ENCODE results near the gene SMC5. TPM values are rescaled to one million over a fixed set of nuclear protein-coding genes. Genes with fewer than 3 reads are reported as not detected.

SMC5 gene
- total and polyA plus RNA-seq, 2 of the 8 experiments (the other 6 are each of a cell fraction or from before 2014, with no cell fraction given) = 4.5 to 22.6 TPM

- Histone ChIP-seq H3K4me3 (ENCODE audit: extremely low read depth in 1 of 4, insufficient read depth in 2 of 4, low read depth in 3 of 4, low read length in 4 of 4) (no peak overlapping the region), H2AFZ (ENCODE audit: low read length) (no peak overlapping the region), H3K14ac (ENCODE audit: insufficient read length) (no peak overlapping the region), H2BK12ac (ENCODE audit: low read depth, low read length) (no peak overlapping the region), H4K20me1 (replicated peaks in 1 of 2; ENCODE audit: control insufficient read depth in 1 of 2, insufficient read depth in 2 of 2, low read length in 2 of 2) (no peaks in the 10 kb centered on the region), H3K4me1 (replicated peaks in 1 of 4; ENCODE audit: control insufficient read depth in 3 of 4, insufficient read depth in 4 of 4, low read length in 3 of 4) (no peaks in the 10 kb centered on the region), H2AK5ac (ENCODE audit: low read depth, low read length) (no peak overlapping the region), H3K27me3 (replicated peaks in 1 of 4; ENCODE audit: control insufficient read depth in 3 of 4, extremely low read depth in 1 of 4, insufficient read depth in 3 of 4, low read length in 3 of 4) (no peaks in the 10 kb centered on the region), H3K79me2 (ENCODE audit: control insufficient read depth in 1 of 2, insufficient read depth in 2 of 2, low read length in 2 of 2) (no peaks in the 10 kb centered on the region), H3K27ac (ENCODE audit: low read depth, low read length) (no peak overlapping the region), H2BK120ac (replicated peaks; ENCODE audit: low read depth, low read length) (no peak overlapping the region), H3K9ac (replicated peaks in 1 of 4; ENCODE audit: extremely low read depth in 1 of 4, low read depth in 3 of 4, low read length in 3 of 4) (no peak overlapping the region), H2BK15ac (ENCODE audit: low read length) (no peak overlapping the region), H3K36me3 (ENCODE audit: control insufficient read depth in 2 of 4, insufficient read depth in 4 of 4, low read length in 3 of 4) (peaks cover 3 to 29% (median 7%) of the 10 kb centered on the region in 4 experiments; a peak in 4 of 8 replicates), H3K79me1 (ENCODE audit: low read depth, low read length) (no peaks in the 10 kb centered on the region), H4K8ac (ENCODE audit: extremely low read depth, insufficient read depth, low read length) (no peak overlapping the region), H3K23me2 (ENCODE audit: low read depth, low read length) (no peaks in the 10 kb centered on the region), H2BK5ac (ENCODE audit: low read depth, low read length) (no peak overlapping the region), H3K23ac (ENCODE audit: insufficient read length) (no peak overlapping the region), H4K5ac (ENCODE audit: insufficient read length, low read depth, low read length) (no peak overlapping the region), H3K4ac (replicated peaks; ENCODE audit: insufficient read length, low read depth, low read length) (no peak overlapping the region), H3K18ac (ENCODE audit: extremely low read depth, low read length) (no peak overlapping the region), H3K9me3 (ENCODE audit: insufficient read depth in 2 of 2, low read depth in 1 of 2, low read length in 1 of 2) (no peaks in the 10 kb centered on the region), H3K4me2 (ENCODE audit: insufficient read depth in 1 of 2, low read depth in 2 of 2, low read length in 2 of 2) (no peak overlapping the region), H4K91ac (replicated peaks; ENCODE audit: insufficient read length, low read length) (no peak overlapping the region), H2BK20ac (ENCODE audit: low read length) (no peak overlapping the region), H3K56ac (replicated peaks; ENCODE audit: insufficient read length, low read depth, low read length) (no peak overlapping the region)
- ChIA-PET POLR2A (ENCODE audit: partially characterized antibody) (interaction anchor here (1.3 kb wide), 1 partner anchor 24 kb away, joined by 3 read pairs; no protein-coding TSS in a partner anchor), CTCF (ENCODE audit: partially characterized antibody) (interaction anchor here (0.8 to 1.3 kb wide), 5 partner anchors 41 to 250 kb away, joined by 3 to 5 read pairs (median 5); no protein-coding TSS in a partner anchor)
- FAIRE-seq = no peak
- no peak for TF ChIP-seq SIN3A (conservative IDR thresholded peaks at IDR 0.05 in 1 of 2, IDR thresholded peaks at IDR 0.05 in 1 of 2; ENCODE audit: low read depth in 1 of 2, low read length in 2 of 2)
- TF ChIP-seq KDM1A (IDR thresholded peaks at IDR 0.05; ENCODE audit: borderline replicate concordance, low read length) = no peak
- no peak for TF ChIP-seq RFX5 (IDR thresholded peaks at IDR 0.05; ENCODE audit: borderline replicate concordance, low read depth, low read length)
- TF ChIP-seq JUN (IDR thresholded peaks at IDR 0.05; ENCODE audit: low read depth, low read length) = no peak
- TF ChIP-seq SP1 (IDR thresholded peaks at IDR 0.05; ENCODE audit: low read depth, low read length) = no peak
- no peak for TF ChIP-seq TCF12 (IDR thresholded peaks at IDR 0.05; ENCODE audit: low read depth, low read length)
- no peak for TF ChIP-seq POLR2AphosphoS5 (IDR thresholded peaks at IDR 0.05; ENCODE audit: low read depth, low read length)
- TF ChIP-seq SAP30 (IDR thresholded peaks at IDR 0.05; ENCODE audit: insufficient read depth, insufficient replicate concordance, low read length) = no peak
- TF ChIP-seq BACH1 (IDR thresholded peaks at IDR 0.05; ENCODE audit: low read length) = no peak
- no peak for TF ChIP-seq RNF2 (IDR thresholded peaks at IDR 0.05; ENCODE audit: borderline replicate concordance, low read depth, low read length, missing control alignments, poor library complexity, severe bottlenecking)
- no peak for TF ChIP-seq JUND (IDR thresholded peaks at IDR 0.05; ENCODE audit: low read length)
- TF ChIP-seq ASH2L (IDR thresholded peaks at IDR 0.05; ENCODE audit: low read length) = no peak
- no peak for TF ChIP-seq KDM5A (IDR thresholded peaks at IDR 0.05; ENCODE audit: low read length)
- no peak for TF ChIP-seq TAF7 (optimal IDR thresholded peaks at IDR 0.05; ENCODE audit: borderline replicate concordance, low read depth, low read length)
- no peak for DNase-seq (ENCODE audit: low read depth in 1 of 2, low spot score in 2 of 2)
- WGBS, 2 experiments (ENCODE audit: extremely low coverage in 1 of 2, insufficient coverage in 1 of 2, insufficient read length in 1 of 2, insufficient replicate concordance in 2 of 2, low coverage in 1 of 2, low lambda C conversion rate in 2 of 2, missing lambda C conversion rate in 1 of 2) = 83% methylated on average over 1 of the region's 1 CpG; no CpG with 5 or more reads in 1 of the 2 experiments
Measured at GRCh38 chr9:70352356-70352755, 93.6 kb downstream of the SMC5 start.
